Type B pancreatic cell (in vitro differentiated cells): Measurements from ENCODE around the gene CDK5R1. TPM values are rescaled to one million over a fixed set of nuclear protein-coding genes. Genes with fewer than 3 reads are reported as not detected.

Experiments
- DNase-seq: peaks from one replicate; pipeline ENCODE4 v3.0.0; 2021; ENCODE audit warnings: mixed read lengths; ENCODE audit not compliant: unreplicated experiment; ENCODE audit errors: extremely low spot score
- H3K27ac Mint-ChIP-seq: 2 replicates; pipeline ENCODE4 v1.8.0; 2021; ENCODE audit warnings: mild to moderate bottlenecking, mixed read lengths
- H3K27me3 Mint-ChIP-seq: 2 replicates; pipeline ENCODE4 v1.8.0; 2021; ENCODE audit warnings: mixed read lengths
- H3K36me3 Mint-ChIP-seq: 2 replicates; pipeline ENCODE4 v1.8.0; 2021; ENCODE audit warnings: mixed read lengths
- H3K4me1 Mint-ChIP-seq: one replicate; pipeline ENCODE4 v1.8.0; 2021; ENCODE audit warnings: mixed read lengths; ENCODE audit not compliant: unreplicated experiment
- H3K4me3 Mint-ChIP-seq: 2 replicates; pipeline ENCODE4 v1.8.0; 2021; ENCODE audit warnings: mild to moderate bottlenecking, mixed read lengths
- H3K9me3 Mint-ChIP-seq: 2 replicates; pipeline ENCODE4 v1.8.0; 2021; ENCODE audit warnings: mixed read lengths
- CTCF ChIP-seq: fragments of 200-600 bp; sonication (generic); conservative IDR thresholded peaks from 2 replicates; pipeline ENCODE4 v1.5.0; 2021; ENCODE audit warnings: antibody characterized with exemption, mild to moderate bottlenecking
- total RNA-seq: library from RNA; stranded (reverse); gene quantifications from 2 replicates; pipeline ENCODE4 v1.2.1, GENCODE V29; 2021; ENCODE audit warnings: low replicate concordance

CDK5R1 gene
- total RNA-seq, 1 donor from 2014 or later = 9.7 TPM

- Mint-ChIP-seq H3K9me3 (no peaks in the 10 kb centered on the region), H3K4me1 (peaks cover 25% of the 10 kb centered on the region), H3K4me3 (no peak overlapping the region), H3K36me3 (no peaks in the 10 kb centered on the region), H3K27ac (no peak overlapping the region), H3K27me3 (no peaks in the 10 kb centered on the region)
- no peak for DNase-seq
- no peak for TF ChIP-seq CTCF
Observed at GRCh38 chr17:32525122-32525521, 38.3 kb downstream of the CDK5R1 start.

- Mint-ChIP-seq H3K27me3 (no peaks in the 10 kb centered on the region), H3K4me1 (peaks cover 12% of the 10 kb centered on the region), H3K9me3 (no peaks in the 10 kb centered on the region), H3K27ac (no peak overlapping the region), H3K36me3 (no peaks in the 10 kb centered on the region), H3K4me3 (no peak overlapping the region)
- TF ChIP-seq CTCF = no peak
- no peak for DNase-seq
Observed at GRCh38 chr17:32527146-32527545, 40.4 kb downstream of the CDK5R1 start.

- no peaks in the 10 kb centered on the region for H3K9me3 Mint-ChIP-seq
- no peak for TF ChIP-seq CTCF
- peaks cover 4% of the 10 kb centered on the region for H3K4me1 Mint-ChIP-seq
- no peak for DNase-seq
- H3K36me3 Mint-ChIP-seq = peaks cover 4% of the 10 kb centered on the region
- no peak overlapping the region for H3K4me3 Mint-ChIP-seq
- H3K27ac Mint-ChIP-seq = no peak overlapping the region
- no peaks in the 10 kb centered on the region for H3K27me3 Mint-ChIP-seq
Observed at GRCh38 chr17:32528825-32529224, 42.0 kb downstream of the CDK5R1 start.

GRCh38 chr17:32529604-32530003 lies 42.8 kb downstream of the CDK5R1 start:
- H3K4me3 Mint-ChIP-seq = no peak overlapping the region
- no peak for TF ChIP-seq CTCF

GRCh38 chr17:32533296-32533695 lies 46.5 kb downstream of the CDK5R1 start:
- Mint-ChIP-seq H3K27ac (no peak overlapping the region), H3K4me3 (no peak overlapping the region), H3K36me3 (peaks cover 4% of the 10 kb centered on the region), H3K27me3 (no peaks in the 10 kb centered on the region), H3K4me1 (no peaks in the 10 kb centered on the region), H3K9me3 (no peaks in the 10 kb centered on the region)
- no peak for DNase-seq
- TF ChIP-seq CTCF = no peak

More at GRCh38 chr17:32529604-32530003, 42.8 kb downstream of the CDK5R1 start:
- Mint-ChIP-seq H3K36me3 (peaks cover 4% of the 10 kb centered on the region), H3K27me3 (no peaks in the 10 kb centered on the region), H3K27ac (no peak overlapping the region), H3K9me3 (no peaks in the 10 kb centered on the region), H3K4me1 (peaks cover 4% of the 10 kb centered on the region)
- no peak for DNase-seq
